GM11168 (cell line): ENCODE results near the gene TFAP2A.

Experiments
- in situ Hi-C: fragments of 300-500 bp; cut with MboI; formaldehyde crosslinking; loops from one replicate; pipeline ENCODE4 v1.12.0; 2022; ENCODE audit warnings: low sequenced_read_pairs; ENCODE audit not compliant: unreplicated experiment

The TFAP2A gene

DNA sequence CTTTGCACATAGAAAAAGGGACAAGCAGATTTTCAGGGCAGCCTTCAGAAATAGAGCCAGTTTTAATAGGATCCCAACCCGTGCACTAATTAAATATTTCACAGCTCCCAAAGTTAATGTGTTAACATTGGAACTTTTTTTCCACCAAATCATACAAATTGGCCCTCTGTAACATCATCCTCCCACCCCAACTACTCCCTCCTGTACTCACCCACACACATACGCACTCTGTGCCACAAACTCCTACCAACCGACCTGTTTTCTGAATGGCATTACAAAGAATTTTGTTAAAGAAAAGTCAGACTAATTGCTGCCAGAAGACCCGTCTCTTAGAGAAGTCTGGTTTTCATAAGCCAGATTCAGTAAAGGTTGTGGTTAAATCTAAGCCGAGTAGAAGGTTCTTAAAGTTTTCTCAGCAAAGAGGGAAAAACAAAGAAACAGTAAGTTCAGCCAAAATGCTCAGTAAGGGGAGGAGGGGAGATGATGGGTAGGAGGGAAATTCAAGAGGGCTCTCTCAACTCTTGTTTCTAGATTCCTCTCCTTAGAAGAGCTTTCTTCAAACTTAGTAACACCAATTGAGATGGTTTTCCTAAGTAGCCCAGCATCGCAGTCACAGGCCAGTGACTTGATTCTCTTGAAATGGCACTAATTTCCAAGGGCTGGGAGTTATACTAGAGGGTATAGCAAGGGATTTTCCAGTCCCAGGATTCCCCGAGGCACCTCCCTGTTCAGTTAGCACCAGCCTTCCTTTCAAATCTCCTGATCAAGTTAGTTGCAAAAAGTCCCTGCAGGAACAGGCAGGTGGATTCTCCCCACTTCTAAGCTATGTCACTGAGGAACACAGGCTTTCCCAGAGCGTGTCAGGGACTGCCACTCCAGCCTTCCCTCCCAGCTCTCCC, 27.9 kb downstream of the TFAP2A start:
- in situ Hi-C loops = no loop called here

GRCh38 chr6:10386220-10386619, 28.7 kb downstream of the TFAP2A start:
- in situ Hi-C loops = no loop called here

DNA sequence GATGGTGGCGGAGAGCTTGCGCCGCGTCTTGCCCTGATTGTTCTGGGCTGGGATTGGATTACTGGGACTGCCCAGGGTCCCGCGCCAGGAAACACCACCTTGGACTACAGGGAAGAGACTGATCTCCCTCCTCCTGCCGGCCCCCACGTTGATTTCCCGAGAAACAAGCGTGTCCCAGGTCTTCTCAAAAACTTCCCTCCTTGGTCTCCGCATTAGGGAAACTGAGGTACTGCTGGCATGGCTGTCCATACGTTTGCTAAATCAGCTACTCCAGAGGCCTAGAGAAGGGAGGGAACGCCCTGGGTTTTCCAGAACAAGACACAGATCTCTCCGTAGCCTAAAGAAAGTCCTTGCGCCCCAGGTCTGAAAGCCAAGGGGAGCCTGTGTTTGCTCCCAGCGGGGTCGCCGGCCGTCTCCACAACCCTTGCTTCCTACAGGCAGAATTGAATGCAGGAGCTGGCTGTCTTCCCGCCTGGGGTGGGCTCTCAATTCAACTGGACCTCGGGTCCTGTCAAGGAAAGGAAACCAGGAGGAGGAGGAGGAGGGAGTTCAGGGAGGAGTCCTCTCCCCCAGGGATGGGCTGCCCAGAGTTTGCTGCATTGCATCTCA, 29.2 kb downstream of the TFAP2A start:
- in situ Hi-C loops = no loop called here

DNA sequence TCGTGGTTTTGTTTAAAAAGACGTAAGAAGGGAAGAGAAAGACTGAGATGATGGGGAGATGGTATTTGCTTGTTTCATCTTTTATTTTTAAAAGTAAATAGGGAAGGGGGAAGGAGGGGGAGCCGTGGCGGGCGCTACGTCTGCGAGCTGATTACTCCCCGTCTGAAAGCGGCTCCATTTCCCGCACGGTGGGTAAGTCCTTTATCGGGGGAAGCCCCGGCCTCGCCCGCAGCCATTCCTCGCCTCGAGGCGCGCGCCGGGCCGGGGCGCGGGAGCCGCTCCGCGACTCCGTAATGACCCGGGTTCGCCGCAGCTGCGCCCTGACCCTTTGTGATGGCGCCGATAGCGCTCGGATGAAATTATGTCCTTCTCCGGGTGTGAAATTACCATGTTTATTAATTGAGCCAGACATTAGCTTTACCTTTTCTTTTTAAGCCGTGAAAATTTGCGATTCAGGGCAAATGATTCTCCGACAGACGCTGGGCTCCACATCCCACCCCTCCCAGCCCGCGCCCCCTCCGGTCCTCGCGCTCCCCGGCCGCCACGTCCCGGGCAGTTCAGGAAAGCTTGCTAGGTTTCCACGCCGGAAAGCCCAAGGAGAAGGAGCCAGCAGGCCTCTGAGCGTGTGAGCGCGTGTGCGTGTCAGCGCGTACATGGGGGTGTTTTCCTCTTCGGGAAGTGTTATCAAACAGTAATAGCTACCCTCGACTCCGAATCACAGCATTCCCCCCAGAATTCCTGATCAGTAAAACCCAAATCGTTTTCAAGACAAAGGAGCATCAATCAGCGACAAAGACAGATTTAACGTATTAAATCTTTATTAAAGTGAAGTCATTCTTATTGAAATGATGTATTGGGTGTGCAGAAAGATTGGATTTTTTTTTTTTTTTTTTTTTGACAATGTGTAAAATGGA, 30.0 kb downstream of the TFAP2A start:
- in situ Hi-C loops = no loop called here

DNA sequence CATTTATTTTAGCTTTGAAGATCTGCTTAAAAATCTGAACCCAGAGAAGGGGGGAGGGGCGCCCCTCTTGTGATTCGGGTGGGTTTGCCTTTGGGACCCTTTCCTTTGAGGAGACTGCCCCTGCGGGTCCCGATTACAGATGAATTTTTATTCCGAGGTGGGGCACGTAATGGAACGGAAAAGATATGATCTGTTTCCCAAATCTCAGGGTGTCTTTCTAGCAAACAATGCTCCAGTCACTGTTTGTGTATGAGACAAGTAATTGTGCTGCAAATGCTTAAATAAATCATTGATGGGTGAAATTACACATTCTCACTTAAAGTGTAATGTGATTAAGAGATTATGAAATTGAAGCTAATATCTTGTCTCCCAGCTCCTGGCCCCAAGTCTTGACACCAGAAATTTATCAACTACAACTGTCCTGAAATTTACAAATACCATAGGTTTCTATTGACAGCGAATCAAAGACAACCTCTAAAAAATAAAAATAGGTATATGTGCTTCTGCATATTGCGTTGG, 30.7 kb downstream of the TFAP2A start:
- in situ Hi-C loops = no loop called here

DNA sequence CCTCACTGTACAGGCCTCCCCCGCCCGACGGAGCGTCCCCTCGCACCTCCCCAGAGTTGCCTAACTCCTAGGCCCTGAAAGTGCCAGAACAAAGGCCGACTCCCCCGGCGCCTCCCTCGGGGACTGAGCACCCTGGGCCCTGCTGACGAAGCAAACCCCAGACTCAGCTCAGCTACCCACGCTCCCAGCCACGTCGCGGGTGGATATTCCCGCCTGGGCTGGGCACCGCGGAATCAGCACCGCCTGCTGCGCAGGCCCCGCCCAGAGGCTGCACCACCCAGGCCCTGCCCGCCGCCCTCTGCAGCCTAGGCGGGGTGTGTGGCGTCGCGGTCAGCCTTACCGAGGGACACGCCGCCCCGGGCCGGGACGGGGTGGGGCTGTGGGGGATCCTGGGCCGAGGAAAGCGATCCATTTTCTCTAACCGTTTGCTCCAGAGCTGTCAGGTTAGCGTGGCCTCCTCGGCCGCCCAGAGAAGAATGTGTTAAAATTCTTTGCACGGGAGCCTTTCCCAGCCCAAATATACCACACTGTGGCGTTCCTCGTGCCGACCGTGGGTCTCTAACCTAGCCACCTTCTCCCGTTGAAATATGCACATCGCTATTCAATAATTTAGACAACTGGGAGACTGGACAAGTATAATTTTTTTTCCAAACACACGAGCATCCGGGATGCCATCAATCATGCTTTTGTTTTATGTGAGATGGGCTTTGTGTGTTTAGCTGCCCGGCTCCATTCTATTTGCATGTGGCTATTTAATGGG, 31.4 kb downstream of the TFAP2A start:
- in situ Hi-C loops = no loop called here

GRCh38 chr6:10382728-10383330, 32.0 kb downstream of the TFAP2A start:
- in situ Hi-C loops = no loop called here

DNA sequence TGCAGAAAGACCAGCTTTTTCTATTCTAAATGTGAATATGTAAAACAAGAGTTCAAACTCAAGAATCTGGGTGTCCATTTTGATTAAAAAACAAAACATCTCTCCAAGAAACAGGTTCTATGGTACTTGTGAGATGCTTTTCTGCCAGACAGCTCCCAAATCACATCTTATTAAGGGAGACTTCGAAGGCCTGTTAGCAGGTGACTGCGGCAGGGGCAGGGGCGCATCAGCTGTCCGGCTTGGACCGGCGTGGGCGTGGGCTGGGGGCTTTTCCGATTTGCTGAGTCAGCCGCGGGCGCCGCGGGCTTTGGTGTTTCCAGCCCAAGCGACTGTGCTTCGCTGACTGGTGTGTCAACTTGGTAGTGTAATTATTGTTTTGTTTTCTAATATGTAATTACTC, 32.6 kb downstream of the TFAP2A start:
- in situ Hi-C loops = no loop called here

DNA sequence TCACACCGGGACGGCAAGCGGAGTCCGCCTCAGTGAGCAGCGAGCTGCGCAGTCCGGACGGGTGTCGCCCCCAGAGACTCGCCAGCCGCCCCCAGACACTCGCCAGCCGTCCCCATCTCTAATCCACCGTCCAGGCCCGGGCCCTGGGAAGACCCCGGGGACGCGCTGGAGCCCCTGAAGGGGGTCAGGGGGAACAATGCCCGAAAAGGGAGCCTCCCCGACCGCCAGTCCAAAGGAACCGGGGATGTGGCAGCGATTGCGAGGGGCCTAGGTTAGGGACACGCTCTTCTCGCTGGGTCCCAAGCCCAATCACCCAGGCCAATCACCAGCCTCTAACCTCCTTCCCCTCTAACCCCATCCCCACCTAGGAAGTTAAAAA, 33.1 kb downstream of the TFAP2A start:
- in situ Hi-C loops = no loop called here

DNA sequence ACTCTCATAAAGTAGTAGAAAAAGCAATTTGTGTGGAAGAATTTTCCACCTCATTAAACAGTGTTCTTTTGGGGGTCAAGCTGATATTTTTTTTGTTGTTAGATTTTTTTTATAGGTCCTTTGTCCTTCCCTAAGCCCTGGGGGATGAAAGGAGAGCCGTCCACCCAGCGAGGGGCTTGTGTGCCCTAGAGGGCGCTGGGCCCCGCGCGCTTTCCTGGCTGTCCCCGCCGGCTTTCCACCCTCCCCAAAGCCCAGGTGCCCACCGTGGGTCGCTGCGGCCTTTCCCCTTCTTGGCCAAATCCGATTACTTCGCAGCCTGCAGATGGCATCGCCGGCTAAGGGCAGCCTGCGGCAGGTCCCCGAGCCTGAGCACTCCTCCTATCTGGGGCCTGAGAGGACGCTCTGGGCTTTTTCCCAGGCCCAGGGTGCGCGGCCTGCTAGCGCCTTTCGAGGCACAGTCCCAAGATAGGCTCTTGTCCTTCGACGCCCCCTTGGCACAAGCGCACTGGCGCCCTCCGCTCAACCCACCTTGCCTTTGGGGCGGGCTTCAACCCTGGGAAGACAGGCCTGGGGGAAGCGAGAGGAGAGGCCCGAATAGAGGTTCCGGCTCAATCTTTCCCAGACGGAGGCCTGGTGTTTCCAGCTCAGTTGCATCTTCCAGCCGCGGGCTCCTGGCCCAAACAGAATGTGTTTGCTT, 33.6 kb downstream of the TFAP2A start:
- in situ Hi-C loops = no loop called here

DNA sequence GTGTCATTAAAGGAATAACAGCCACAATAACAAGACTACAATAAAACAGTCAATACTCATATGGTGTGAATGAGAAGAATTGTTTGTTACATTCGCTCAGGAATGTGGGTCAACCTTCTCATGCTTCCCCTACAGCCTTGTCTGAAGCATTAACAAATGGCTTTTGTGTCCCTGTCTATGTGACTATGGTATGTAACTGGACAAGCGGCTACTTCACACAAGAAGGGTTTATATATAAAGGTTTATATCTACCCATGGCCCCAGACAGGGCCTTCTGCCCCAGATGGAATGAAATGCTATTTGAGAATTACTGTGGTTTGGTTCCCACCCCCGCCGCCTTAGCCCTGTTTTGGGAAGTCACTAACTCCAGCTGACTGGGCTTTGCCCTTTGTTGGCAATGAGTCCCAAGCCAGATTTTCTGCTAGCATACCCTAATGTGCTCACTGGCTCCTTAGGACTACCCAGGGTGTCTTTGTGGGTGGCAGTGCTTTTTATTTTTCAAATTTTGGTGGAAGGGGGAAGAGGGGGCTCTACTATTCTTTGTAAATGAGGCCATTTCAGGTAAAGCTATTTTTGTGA, 39.4 kb downstream of the TFAP2A start:
- in situ Hi-C loops = no loop called here

DNA sequence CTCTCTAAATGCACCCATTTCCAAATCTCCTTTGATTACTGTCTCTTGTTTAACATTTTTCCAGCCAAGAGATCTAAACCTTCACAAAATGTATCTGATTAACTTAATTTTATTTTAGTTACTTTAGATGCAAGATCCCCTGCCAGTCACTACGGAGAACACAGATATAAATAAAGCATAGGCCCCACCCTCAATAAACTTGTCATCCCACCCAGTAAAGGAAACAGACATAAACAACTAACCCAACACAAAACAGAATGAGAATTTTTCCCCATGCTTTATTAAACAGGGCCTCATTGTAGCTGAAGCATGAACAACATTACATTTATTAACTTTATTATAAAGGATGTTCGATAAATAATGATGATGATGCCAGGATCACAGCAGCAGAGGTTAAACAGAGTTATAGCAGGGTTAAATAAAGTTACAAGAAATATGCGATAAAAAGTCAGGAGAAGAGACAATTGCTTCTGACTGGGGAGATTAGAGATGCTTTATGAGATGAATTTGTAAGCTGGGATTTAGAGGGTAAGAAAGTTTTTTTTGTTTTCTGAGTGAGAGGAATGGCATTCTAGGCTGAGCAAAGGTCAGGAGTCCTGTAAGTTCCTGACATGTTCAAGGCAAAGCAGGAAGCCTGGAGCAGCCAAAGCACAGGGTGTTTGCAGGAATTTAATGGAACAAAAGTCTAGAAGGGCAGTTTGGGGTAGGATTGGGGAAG, 41.1 kb downstream of the TFAP2A start:
- in situ Hi-C loops = no loop called here

DNA sequence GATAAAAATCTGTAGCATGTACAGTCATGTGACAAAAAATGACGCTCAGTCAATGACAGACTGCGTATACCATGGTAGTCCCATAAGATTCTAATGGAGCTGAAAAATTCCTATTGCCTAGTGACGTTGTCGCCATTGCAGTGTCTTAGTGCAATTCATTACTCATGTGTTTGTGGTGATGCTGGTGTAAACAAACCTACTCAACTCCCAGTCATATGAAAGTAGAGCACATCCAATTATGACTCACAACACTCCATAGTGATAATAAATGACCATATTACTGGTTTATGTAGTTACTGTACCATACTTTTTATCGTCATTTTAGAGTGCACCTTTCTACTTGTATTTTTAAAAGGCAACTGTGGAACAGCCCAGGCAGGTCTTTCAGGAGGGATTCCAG, 45.0 kb downstream of the TFAP2A start:
- in situ Hi-C loops = no loop called here

GRCh38 chr6:10368861-10369260, 46.0 kb downstream of the TFAP2A start:
- in situ Hi-C loops = no loop called here

DNA sequence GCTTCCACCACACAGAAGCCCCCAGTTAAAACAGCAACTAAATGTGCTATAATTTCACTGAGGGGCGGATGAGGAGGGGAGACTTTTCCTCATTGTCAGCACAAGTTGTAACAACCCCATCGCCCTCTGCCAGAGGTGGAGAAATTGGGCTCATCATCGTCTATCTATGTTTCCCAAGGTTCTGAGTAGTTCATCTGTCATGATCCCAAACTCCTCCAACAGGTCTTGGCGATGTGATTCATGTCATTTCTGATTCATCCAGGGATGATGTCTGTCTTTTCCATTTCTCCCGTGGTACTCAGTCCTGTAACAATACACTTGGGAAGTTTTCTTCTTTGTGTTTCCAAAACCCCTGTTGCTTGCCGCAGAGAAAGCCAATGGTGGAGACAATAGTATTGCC, 51.0 kb downstream of the TFAP2A start:
- in situ Hi-C loops = no loop called here

- in situ Hi-C loops = no loop called here
These were observed 52.6 kb downstream of the TFAP2A start for GRCh38 chr6:10362300-10362699.

DNA sequence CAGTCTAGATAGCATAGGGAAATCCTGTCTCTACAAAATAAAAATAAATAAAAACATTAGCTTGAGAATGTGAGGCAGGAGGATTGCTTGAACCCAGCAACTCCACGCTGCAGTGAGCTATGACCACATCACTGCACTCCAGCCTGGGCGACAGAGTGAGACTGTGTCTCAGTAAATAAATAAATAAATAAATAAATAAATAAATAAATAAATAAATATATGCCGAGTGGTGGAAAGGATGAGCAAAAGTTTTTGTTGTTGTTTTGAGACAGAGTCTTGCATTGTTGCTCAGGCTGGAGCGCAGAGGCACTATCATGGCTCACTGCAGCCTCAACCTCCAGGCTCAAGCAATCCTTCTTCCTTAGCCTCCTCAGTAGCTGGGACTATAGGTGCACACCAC, 53.4 kb downstream of the TFAP2A start:
- in situ Hi-C loops = no loop called here

DNA sequence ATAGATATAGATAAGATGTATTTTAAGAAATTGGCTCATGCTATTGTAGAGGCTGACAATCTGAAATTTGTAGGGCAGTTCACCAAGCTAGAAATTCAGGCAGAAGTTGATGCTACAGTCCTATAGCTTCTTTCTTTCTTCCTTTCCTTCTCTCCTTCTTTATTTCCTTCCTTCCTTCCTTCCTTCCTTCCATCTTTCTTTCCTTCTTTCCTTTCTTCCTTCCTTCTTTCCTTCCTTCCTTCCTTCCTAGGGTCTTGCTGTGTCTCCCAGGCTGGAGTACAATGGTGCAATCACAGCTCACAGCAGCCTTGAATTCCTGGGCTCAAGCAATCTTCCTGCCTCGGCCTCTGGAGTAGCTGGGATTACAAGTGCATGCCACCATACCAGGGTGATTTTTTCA, 55.3 kb downstream of the TFAP2A start:
- in situ Hi-C loops = no loop called here
